H9 (cell line): ENCODE results near the gene FHIT. TPM values are rescaled to one million over a fixed set of nuclear protein-coding genes. Genes with fewer than 3 reads are reported as not detected.

Experiments used
- DNase-seq: peaks from one replicate; pipeline ENCODE4 v3.0.0-alpha.2; 2017
- H2AFZ ChIP-seq: one replicate; pipeline ENCODE4 v1.6.1; 2013; ENCODE audit warnings: mild to moderate bottlenecking, low read length, control low read depth, moderate library complexity
- H2AK5ac ChIP-seq: 2 replicates; pipeline ENCODE4 v1.6.1; 2013; ENCODE audit warnings: low read length, control low read depth, mixed read lengths; ENCODE audit not compliant: insufficient read length
- H2BK120ac ChIP-seq: one replicate; pipeline ENCODE4 v1.6.1; 2013; ENCODE audit warnings: low read depth, mild to moderate bottlenecking, low read length, control low read depth, inconsistent platforms; ENCODE audit not compliant: poor library complexity, severe bottlenecking
- H2BK12ac ChIP-seq: 2 replicates; pipeline ENCODE4 v1.6.1; 2013; ENCODE audit warnings: low read length, control low read depth, mixed read lengths, low read depth; ENCODE audit not compliant: insufficient read length
- H2BK15ac ChIP-seq: 2 replicates; pipeline ENCODE4 v1.6.1; 2013; ENCODE audit warnings: low read depth, low read length, control low read depth
- H2BK20ac ChIP-seq: one replicate; pipeline ENCODE4 v1.6.1; 2013; ENCODE audit warnings: low read depth, mild to moderate bottlenecking, low read length, control low read depth, inconsistent platforms; ENCODE audit not compliant: poor library complexity, severe bottlenecking
- H2BK5ac ChIP-seq: 2 replicates; pipeline ENCODE4 v1.6.1; 2013; ENCODE audit warnings: low read length, control low read depth, mixed read lengths; ENCODE audit not compliant: insufficient read length
- H3K14ac ChIP-seq: 2 replicates; pipeline ENCODE4 v1.6.1; 2013; ENCODE audit warnings: low read length, control low read depth; ENCODE audit not compliant: insufficient read depth
- H3K18ac ChIP-seq: 2 replicates; pipeline ENCODE4 v1.6.1; 2013; ENCODE audit warnings: low read depth, mild to moderate bottlenecking, mixed read lengths, low read length, control low read depth; ENCODE audit not compliant: insufficient read length
- H3K23ac ChIP-seq: 2 replicates; pipeline ENCODE4 v1.6.1; 2013; ENCODE audit warnings: low read length, control low read depth, mixed read lengths, low read depth; ENCODE audit not compliant: insufficient read length
- H3K23me2 ChIP-seq: 2 replicates; pipeline ENCODE4 v1.6.1; 2013; ENCODE audit warnings: low read depth, mild to moderate bottlenecking, mixed read lengths, low read length, control low read depth; ENCODE audit not compliant: insufficient read length, poor library complexity, severe bottlenecking
- H3K27ac ChIP-seq: 2 replicates; pipeline ENCODE4 v1.5.1; 2013; ENCODE audit warnings: low read length, control low read depth, mixed read lengths, low read depth; ENCODE audit not compliant: insufficient read length
- H3K27me3 ChIP-seq: 2 replicates; pipeline ENCODE4 v1.6.1; 2013; ENCODE audit warnings: low read length, control low read depth, inconsistent platforms; ENCODE audit not compliant: insufficient read depth
- H3K4ac ChIP-seq: 2 replicates; pipeline ENCODE4 v1.6.1; 2013; ENCODE audit warnings: low read depth, mild to moderate bottlenecking, control low read depth, inconsistent platforms, low read length, moderate library complexity
- H3K4me1 ChIP-seq: 2 replicates; pipeline ENCODE4 v1.6.1; 2013; ENCODE audit warnings: low read length, control low read depth, inconsistent platforms; ENCODE audit not compliant: insufficient read depth
- H3K4me2 ChIP-seq: 2 replicates; pipeline ENCODE4 v1.6.1; 2013; ENCODE audit warnings: low read length, control low read depth, mixed read lengths; ENCODE audit not compliant: insufficient read length, insufficient read depth
- H3K56ac ChIP-seq: 2 replicates; pipeline ENCODE4 v1.6.1; 2013; ENCODE audit warnings: low read depth, mild to moderate bottlenecking, mixed read lengths, low read length, control low read depth; ENCODE audit not compliant: insufficient read length
- H3K79me1 ChIP-seq: 2 replicates; pipeline ENCODE4 v1.6.1; 2013; ENCODE audit warnings: low read depth, mild to moderate bottlenecking, moderate library complexity, low read length, control low read depth, inconsistent platforms; ENCODE audit not compliant: insufficient read depth, poor library complexity, severe bottlenecking
- H3K79me2 ChIP-seq: 2 replicates; pipeline ENCODE4 v1.6.1; 2013; ENCODE audit warnings: low read length, control low read depth, inconsistent platforms; ENCODE audit not compliant: insufficient read depth
- H3K9ac ChIP-seq: 2 replicates; pipeline ENCODE4 v1.6.1; 2013; ENCODE audit warnings: low read length, control low read depth, mixed read lengths; ENCODE audit not compliant: insufficient read length; ENCODE audit errors: extremely low read depth
- H3K9me3 ChIP-seq: one replicate; pipeline ENCODE4 v1.6.1; 2013; ENCODE audit warnings: low read depth, low read length, inconsistent platforms; ENCODE audit not compliant: control insufficient read depth
- H3T11ph ChIP-seq: one replicate; pipeline ENCODE4 v1.6.1; 2013; ENCODE audit warnings: mild to moderate bottlenecking, low read length, control low read depth, inconsistent platforms
- H4K20me1 ChIP-seq: one replicate; pipeline ENCODE4 v1.6.1; 2013; ENCODE audit not compliant: control insufficient read depth, insufficient read length, insufficient read depth
- H4K5ac ChIP-seq: 2 replicates; pipeline ENCODE4 v1.6.1; 2013; ENCODE audit warnings: low read depth, mild to moderate bottlenecking, mixed read lengths, low read length, control low read depth; ENCODE audit not compliant: insufficient read length
- H4K8ac ChIP-seq: replicated peaks from 2 replicates; pipeline ENCODE4 v1.6.1; 2013; ENCODE audit warnings: low read length, control low read depth, mixed read lengths, low read depth; ENCODE audit not compliant: insufficient read length
- H4K91ac ChIP-seq: 2 replicates; pipeline ENCODE4 v1.6.1; 2013; ENCODE audit warnings: low read depth, mild to moderate bottlenecking, moderate library complexity, mixed read lengths, low read length, control low read depth; ENCODE audit not compliant: insufficient read length
- H3K27ac Mint-ChIP-seq, 3 experiments: 2 replicates in 2 of 3; 3 replicates in 1 of 3; pipeline ENCODE4 v1.8.0; 2020 to 2021; ENCODE audit warnings: mixed read lengths in 3 of 3, mild to moderate bottlenecking in 1 of 3, moderate library complexity in 1 of 3
- H3K27me3 Mint-ChIP-seq: 2 replicates; pipeline ENCODE4 v1.8.0; 2021; ENCODE audit warnings: low read depth, mild to moderate bottlenecking, moderate library complexity, mixed read lengths
- H3K36me3 Mint-ChIP-seq, 3 experiments: 2 replicates in 2 of 3; 3 replicates in 1 of 3; pipeline ENCODE4 v1.8.0; 2020 to 2021; ENCODE audit warnings: low read depth in 3 of 3, mixed read lengths in 3 of 3; ENCODE audit not compliant: insufficient read depth in 1 of 3
- H3K4me1 Mint-ChIP-seq, 2 experiments: 2 replicates each; pipeline ENCODE4 v1.8.0; 2020; ENCODE audit warnings: mixed read lengths in 2 of 2
- H3K4me3 Mint-ChIP-seq, 2 experiments: 2 replicates in 1 of 2; 3 replicates in 1 of 2; pipeline ENCODE4 v1.8.0; 2020 to 2021; ENCODE audit warnings: mild to moderate bottlenecking in 2 of 2, mixed read lengths in 2 of 2, moderate library complexity in 1 of 2
- H3K9me3 Mint-ChIP-seq, 2 experiments: 2 replicates in 1 of 2; 3 replicates in 1 of 2; pipeline ENCODE4 v1.8.0; 2020; ENCODE audit warnings: mild to moderate bottlenecking in 2 of 2, mixed read lengths in 2 of 2, moderate library complexity in 1 of 2
- WGBS: extraction: QIAGEN DNeasy Blood & Tissue Kit; methylation state at CpG from one replicate; pipeline ENCODE4 v1.1.7; 2013; ENCODE audit warnings: missing lambda C conversion rate, low lambda C conversion rate, mixed read lengths; ENCODE audit not compliant: insufficient read length; ENCODE audit errors: extremely low coverage; 5-methylcytosine and 5-hydroxymethylcytosine counted together
- total RNA-seq: library from RNA; stranded (reverse); gene quantifications from 2 replicates; pipeline ENCODE4 v1.2.1, GENCODE V29; 2021
- TF ChIP-seq, protein P1 (sequence below): fragments of 200-600 bp; sonication (generic); conservative IDR thresholded peaks from 3 replicates; pipeline ENCODE4 v1.8.0; 2021; ENCODE audit warnings: antibody characterized with exemption, mild to moderate bottlenecking

The FHIT gene
- total RNA-seq, 1 experiment from 2014 or later, result 3.0 TPM

DNA sequence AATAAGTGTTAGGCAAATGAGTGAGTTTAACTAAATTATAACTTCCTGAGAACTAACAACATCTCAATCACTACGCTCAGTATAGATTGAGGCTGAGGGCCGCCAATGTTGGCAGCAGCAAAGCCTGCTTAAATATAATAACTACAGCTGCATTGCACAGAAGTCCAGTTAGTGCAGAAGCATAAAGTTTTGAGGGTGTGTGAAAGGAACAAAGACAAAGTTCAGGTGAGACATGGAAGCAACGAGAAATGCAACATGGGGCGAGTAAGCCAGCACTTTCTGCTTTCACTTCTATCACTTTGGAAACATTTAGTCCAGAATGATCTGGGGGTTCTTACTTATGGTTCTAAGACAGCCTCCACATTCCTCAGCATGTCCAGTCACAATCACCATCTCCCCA lies 1149.1 kb downstream of the FHIT start:
- no peaks in the 10 kb centered on the region for H3K27me3 ChIP-seq
- no peaks in the 10 kb centered on the region; the same call in 1 of the 2 replicates for H3K79me2 ChIP-seq
- no peaks in the 10 kb centered on the region for H3K9me3 ChIP-seq
- H3K27ac ChIP-seq, result no peak overlapping the region
- Mint-ChIP-seq H3K9me3 (no peaks in the 10 kb centered on the region), H3K27me3 (no peaks in the 10 kb centered on the region), H3K4me3 (no peak overlapping the region), H3K36me3 (no peaks in the 10 kb centered on the region), H3K4me1 (peaks cover 5 to 11% of the 10 kb centered on the region in 2 experiments; a peak in 3 of 4 replicates), H3K27ac (no peak overlapping the region)
- no peak overlapping the region for H4K5ac ChIP-seq
- H2AFZ ChIP-seq, result no peak overlapping the region
- H3K4ac ChIP-seq, result no peak overlapping the region
- H2BK15ac ChIP-seq, result no peak overlapping the region
- TF ChIP-seq, protein P1, sequence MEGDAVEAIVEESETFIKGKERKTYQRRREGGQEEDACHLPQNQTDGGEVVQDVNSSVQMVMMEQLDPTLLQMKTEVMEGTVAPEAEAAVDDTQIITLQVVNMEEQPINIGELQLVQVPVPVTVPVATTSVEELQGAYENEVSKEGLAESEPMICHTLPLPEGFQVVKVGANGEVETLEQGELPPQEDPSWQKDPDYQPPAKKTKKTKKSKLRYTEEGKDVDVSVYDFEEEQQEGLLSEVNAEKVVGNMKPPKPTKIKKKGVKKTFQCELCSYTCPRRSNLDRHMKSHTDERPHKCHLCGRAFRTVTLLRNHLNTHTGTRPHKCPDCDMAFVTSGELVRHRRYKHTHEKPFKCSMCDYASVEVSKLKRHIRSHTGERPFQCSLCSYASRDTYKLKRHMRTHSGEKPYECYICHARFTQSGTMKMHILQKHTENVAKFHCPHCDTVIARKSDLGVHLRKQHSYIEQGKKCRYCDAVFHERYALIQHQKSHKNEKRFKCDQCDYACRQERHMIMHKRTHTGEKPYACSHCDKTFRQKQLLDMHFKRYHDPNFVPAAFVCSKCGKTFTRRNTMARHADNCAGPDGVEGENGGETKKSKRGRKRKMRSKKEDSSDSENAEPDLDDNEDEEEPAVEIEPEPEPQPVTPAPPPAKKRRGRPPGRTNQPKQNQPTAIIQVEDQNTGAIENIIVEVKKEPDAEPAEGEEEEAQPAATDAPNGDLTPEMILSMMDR, result no peak
- H3K18ac ChIP-seq, result no peak overlapping the region
- no peak overlapping the region for H3T11ph ChIP-seq
- H3K56ac ChIP-seq, result no peak overlapping the region
- no peak overlapping the region for H4K8ac ChIP-seq
- H3K9ac ChIP-seq, result no peak overlapping the region
- no peak overlapping the region for H2BK12ac ChIP-seq
- WGBS, result no CpG with 5 or more reads among the region's 4 CpGs
- no peak overlapping the region for H2BK5ac ChIP-seq
- no peak overlapping the region for H2BK20ac ChIP-seq
- H4K91ac ChIP-seq, result no peak overlapping the region
- H3K23ac ChIP-seq, result no peak overlapping the region
- H2BK120ac ChIP-seq, result no peak overlapping the region
- H3K23me2 ChIP-seq, result no peaks in the 10 kb centered on the region
- H3K14ac ChIP-seq, result no peak overlapping the region
- no peak overlapping the region for H2AK5ac ChIP-seq
- no peak for DNase-seq
- H3K4me2 ChIP-seq, result no peak overlapping the region
- H3K79me1 ChIP-seq, result no peaks in the 10 kb centered on the region
- no peaks in the 10 kb centered on the region for H4K20me1 ChIP-seq
- H3K4me1 ChIP-seq, result no peaks in the 10 kb centered on the region
